Nucleus accumbens (tissue), 56 donors: ENCODE data around the gene CACNG3.
A peak's percentile ranks its signal among the peaks of the same experiment; 100 is the strongest.
"Not testable (repeated sequence)": the region's sequence is repeated elsewhere in the genome, so short reads cannot be mapped to it uniquely, and the experiment has no call there.

Source experiments
- DNase-seq, 56 donors: peaks; one replicate each; lab custom pipeline; 2025; lab: John Stamatoyannopoulos, UW

Gene CACNG3

GRCh38 chr16:24324421-24324820 lies 68.3 kb downstream of the CACNG3 start:
- no peak for DNase-seq

GRCh38 chr16:24328835-24329452 lies 72.8 kb downstream of the CACNG3 start:
- DNase-seq = peak in 31 of 56 donors; percentile 4 to 72 (median 27)

DNA sequence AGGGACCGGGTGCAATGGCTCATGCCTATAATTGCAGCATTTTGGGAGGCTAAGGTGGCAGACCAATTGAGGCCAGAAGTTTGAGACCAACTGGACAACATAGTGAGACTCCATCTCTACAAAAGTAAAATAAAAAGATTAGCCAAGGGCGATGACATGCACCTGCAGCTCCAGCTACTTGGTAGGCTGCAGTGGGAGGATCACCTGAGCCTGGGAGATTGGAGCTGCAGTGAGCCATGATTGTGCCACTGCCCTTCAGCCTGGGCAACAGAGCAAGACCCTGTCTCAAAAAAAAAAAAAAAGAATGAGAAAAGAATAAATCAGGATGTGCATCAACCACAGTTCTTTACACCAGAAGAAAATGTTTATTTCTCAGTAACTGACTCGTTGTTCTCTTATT lies 76.0 kb downstream of the CACNG3 start:
- DNase-seq = no peak

GRCh38 chr16:24332582-24333090 lies 76.5 kb downstream of the CACNG3 start:
- no peak for DNase-seq

- DNase-seq = no peak
Observed at GRCh38 chr16:24336491-24336890, 80.4 kb downstream of the CACNG3 start.

GRCh38 chr16:24337013-24337412 lies 80.9 kb downstream of the CACNG3 start:
- DNase-seq = no peak

GRCh38 chr16:24343829-24344228 lies 87.7 kb downstream of the CACNG3 start:
- not testable (repeated sequence) for DNase-seq

- DNase-seq = no peak
Observed at GRCh38 chr16:24344784-24345183, 88.6 kb downstream of the CACNG3 start.

- no peak for DNase-seq
Observed at GRCh38 chr16:24345704-24346103, 89.6 kb downstream of the CACNG3 start.

DNA sequence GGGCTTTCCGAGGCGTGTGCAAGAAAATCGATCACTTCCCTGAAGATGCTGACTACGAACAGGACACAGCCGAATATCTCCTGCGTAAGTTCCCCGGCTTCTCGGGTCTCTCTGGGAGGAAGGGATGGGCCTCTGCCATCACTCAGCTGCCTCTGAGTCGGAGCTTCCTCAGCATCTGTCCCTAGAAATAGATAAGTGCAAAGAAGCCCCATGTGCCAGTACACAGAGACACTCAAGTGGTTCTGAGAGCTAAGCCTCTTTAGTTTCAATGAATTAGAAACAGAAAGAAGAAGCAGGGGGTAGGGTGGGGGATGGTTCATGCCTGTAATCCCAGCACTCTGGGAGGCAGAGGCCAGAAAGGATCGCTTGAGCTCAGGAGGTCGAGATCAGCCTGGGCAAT lies 90.6 kb downstream of the CACNG3 start:
- DNase-seq = no peak

DNA sequence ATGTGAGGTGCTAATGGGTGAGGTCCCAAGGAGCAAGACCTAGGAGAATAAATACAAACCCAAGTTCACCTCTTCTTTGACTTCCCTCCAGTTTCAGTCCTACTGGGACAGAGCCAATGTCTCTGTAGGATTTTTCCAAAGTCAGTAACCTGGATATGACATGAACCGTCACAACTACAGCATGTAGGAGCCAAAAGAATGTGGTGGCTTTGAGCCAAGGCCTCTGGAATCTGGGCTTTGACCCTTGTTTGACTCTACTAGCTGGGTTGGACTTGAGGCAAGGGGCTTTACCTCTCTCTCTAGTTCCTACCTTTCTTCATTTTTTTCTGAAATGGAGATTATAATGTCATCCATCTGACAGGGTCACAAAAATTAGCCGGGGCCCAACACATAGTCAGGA lies 91.4 kb downstream of the CACNG3 start:
- no peak for DNase-seq

- DNase-seq = no peak
Observed at GRCh38 chr16:24348545-24349290, 92.6 kb downstream of the CACNG3 start.

- DNase-seq = no peak
Observed at GRCh38 chr16:24349320-24349719, 93.2 kb downstream of the CACNG3 start.

- DNase-seq = no peak
Observed at GRCh38 chr16:24352746-24353145, 96.6 kb downstream of the CACNG3 start.

GRCh38 chr16:24353622-24354021 lies 97.5 kb downstream of the CACNG3 start:
- no peak for DNase-seq

DNA sequence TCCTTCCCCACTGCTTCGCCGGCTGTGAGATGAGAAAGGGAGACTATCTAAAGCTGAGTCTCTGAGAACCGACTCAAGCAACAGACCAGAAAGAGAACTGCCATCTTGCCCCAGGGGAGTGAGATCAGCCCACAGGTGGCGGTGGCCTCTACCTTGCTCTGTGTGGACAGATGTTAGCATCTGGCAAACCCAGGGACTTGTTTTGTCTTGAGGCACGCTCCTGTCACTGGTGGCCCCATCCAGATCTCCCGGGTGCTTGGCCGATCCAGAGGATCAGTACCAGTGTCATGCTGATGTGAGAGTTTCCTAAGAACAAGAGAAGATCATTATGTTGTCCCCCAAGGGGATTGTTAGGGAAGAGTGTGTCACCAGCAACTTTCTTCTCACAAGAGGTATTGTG lies 101.4 kb downstream of the CACNG3 start:
- DNase-seq = no peak

- DNase-seq = no peak
Observed at GRCh38 chr16:24358117-24358516, 102.0 kb downstream of the CACNG3 start.

DNA sequence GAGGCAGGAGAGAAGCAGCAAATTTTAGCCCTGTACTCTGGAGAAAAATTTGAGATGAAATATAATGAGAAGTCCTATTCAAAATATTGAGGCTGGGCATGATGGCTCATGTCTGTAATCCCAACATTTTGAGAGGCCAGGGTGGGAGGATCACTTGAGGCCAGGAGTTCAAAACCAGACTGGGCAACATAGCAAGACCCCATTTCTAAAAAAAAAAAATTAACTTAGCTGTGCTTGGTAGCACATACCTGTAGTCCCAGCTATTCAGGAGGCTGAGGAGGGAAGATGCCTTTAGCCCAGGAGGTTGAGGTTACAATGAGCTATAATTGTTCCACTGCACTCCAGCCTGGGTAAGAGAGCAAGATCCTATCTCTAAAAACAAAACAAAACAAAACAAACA lies 103.4 kb downstream of the CACNG3 start:
- no peak for DNase-seq

GRCh38 chr16:24360936-24361335 lies 104.8 kb downstream of the CACNG3 start:
- peak in 2 of 56 donors; percentile 1 to 16 for DNase-seq

DNA sequence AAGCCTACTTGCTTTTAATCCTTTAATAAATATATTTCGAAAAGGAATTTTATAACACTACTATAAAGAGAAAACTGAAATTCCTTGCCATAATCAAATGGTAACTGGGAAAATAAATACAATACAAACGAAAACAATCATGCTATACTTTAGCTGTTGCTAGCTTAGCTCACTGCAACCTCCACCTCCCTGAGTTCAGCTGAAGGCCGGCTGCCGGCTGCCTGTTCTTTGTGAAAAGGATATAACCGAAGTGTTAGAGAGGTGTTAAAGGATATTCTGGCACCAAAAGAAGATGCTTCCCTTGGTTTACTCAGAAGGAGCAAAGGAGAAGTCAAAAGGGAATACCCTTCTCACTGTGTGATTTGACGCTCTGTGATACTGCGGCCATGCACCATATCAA lies 108.5 kb downstream of the CACNG3 start:
- no peak for DNase-seq

DNA sequence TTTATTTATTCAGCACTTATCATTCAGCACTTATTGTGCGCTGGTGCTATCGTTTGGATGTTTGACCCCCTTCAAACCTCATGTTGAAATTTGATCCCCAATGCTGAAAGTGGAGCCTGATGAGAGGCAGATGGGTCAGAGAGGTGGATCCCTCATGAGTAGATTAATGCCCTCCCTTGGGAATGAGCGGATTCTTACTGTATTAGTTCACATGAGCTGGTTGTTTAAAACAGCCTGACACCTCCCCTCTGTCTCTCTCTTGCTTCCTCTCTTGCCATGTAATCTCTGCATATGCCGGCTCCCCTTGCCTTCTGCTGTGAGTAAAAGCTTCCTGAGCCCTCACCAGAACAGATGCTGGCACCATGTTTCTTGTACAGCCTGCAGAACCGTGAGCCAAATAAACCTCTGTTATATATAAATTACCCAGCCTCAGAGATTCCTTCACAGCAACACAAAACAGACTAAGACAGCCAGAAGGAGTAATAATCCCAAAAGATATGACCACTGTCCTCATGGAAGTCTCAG lies 111.1 kb downstream of the CACNG3 start:
- DNase-seq = no peak

- peak in 21 of 56 donors; percentile 2 to 60 (median 17) for DNase-seq
Observed at GRCh38 chr16:24372824-24373223, 116.7 kb downstream of the CACNG3 start.
